ENCODE measurements around the gene DDIT4L. TPM values are rescaled to one million over a fixed set of nuclear protein-coding genes. Genes with fewer than 3 reads are reported as not detected.

DDIT4L gene
- polyA plus RNA-seq, 1 of the 3 experiments (the other 2 are of a cell fraction): 2.1 TPM

- no peak overlapping the region for H3K9ac ChIP-seq
- no peaks in the 10 kb centered on the region for H3F3A ChIP-seq (replicated peaks; ENCODE audit: insufficient read depth)
- no peak overlapping the region for H3K4me3 ChIP-seq (ENCODE audit: low read depth in 2 of 2, low read length in 1 of 2)
- no peak for TF ChIP-seq SMC3 (IDR thresholded peaks at IDR 0.05; ENCODE audit: low read depth, low read length)
- TF ChIP-seq, protein P1, sequence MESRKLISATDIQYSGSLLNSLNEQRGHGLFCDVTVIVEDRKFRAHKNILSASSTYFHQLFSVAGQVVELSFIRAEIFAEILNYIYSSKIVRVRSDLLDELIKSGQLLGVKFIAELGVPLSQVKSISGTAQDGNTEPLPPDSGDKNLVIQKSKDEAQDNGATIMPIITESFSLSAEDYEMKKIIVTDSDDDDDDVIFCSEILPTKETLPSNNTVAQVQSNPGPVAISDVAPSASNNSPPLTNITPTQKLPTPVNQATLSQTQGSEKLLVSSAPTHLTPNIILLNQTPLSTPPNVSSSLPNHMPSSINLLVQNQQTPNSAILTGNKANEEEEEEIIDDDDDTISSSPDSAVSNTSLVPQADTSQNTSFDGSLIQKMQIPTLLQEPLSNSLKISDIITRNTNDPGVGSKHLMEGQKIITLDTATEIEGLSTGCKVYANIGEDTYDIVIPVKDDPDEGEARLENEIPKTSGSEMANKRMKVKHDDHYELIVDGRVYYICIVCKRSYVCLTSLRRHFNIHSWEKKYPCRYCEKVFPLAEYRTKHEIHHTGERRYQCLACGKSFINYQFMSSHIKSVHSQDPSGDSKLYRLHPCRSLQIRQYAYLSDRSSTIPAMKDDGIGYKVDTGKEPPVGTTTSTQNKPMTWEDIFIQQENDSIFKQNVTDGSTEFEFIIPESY (IDR thresholded peaks at IDR 0.05; ENCODE audit: borderline replicate concordance, low read depth): no peak
- no peak for TF ChIP-seq NFIC (IDR thresholded peaks at IDR 0.05; ENCODE audit: borderline replicate concordance)
- TF ChIP-seq FOXM1 (IDR thresholded peaks at IDR 0.05; ENCODE audit: low read depth): no peak
- no peak for TF ChIP-seq CTCF (IDR thresholded peaks at IDR 0.05)
- no peak for TF ChIP-seq POLR2AphosphoS5 (IDR thresholded peaks at IDR 0.05; ENCODE audit: low read depth, low read length)
- no peak for TF ChIP-seq GATA2 (CRISPR knock-in tag; IDR thresholded peaks at IDR 0.05)
- TF ChIP-seq RXRA (IDR thresholded peaks at IDR 0.05; ENCODE audit: borderline replicate concordance, low read depth): no peak
- TF ChIP-seq EZH2phosphoT487 (IDR thresholded peaks at IDR 0.05; ENCODE audit: borderline replicate concordance, low read depth): no peak
- TF ChIP-seq REST (IDR thresholded peaks at IDR 0.05; ENCODE audit: low read depth, low read length): no peak
- no peak for TF ChIP-seq MXI1 (IDR thresholded peaks at IDR 0.05; ENCODE audit: low read depth, low read length)
- no peak for TF ChIP-seq MEF2A (IDR thresholded peaks at IDR 0.05; ENCODE audit: borderline replicate concordance, low read depth)
- TF ChIP-seq ELF1 (IDR thresholded peaks at IDR 0.05): no peak
- H3K4me1 ChIP-seq (ENCODE audit: control insufficient read depth in 1 of 2, insufficient read depth in 2 of 2, low read depth in 1 of 2, low read length in 1 of 2): no peaks in the 10 kb centered on the region
- no peaks in the 10 kb centered on the region for H3K9me2 ChIP-seq
- no peaks in the 10 kb centered on the region for H3K36me3 ChIP-seq (replicated peaks in 1 of 2; ENCODE audit: control insufficient read depth in 1 of 2, insufficient read depth in 2 of 2, low read length in 1 of 2)
- POLR2A ChIA-PET: no interaction called here
- H3K4me2 ChIP-seq: no peak overlapping the region
- CTCF ChIA-PET: no interaction called here
- DNase-seq: no peak
- H4K20me1 ChIP-seq (ENCODE audit: insufficient read depth): no peaks in the 10 kb centered on the region
- H3K27ac ChIP-seq (ENCODE audit: low read depth in 2 of 2, low read length in 1 of 2): no peak overlapping the region
- H3K9me3 ChIP-seq: no peaks in the 10 kb centered on the region; the same call in 1 of the 2 replicates
- no peaks in the 10 kb centered on the region for H3K79me2 ChIP-seq (ENCODE audit: insufficient read depth)
- no peak overlapping the region for H2AFZ ChIP-seq (ENCODE audit: low read depth)
- H3K27me3 ChIP-seq (ENCODE audit: insufficient read depth): no peaks in the 10 kb centered on the region
Observed at GRCh38 chr4:100224721-100225120, 34.5 kb upstream of the DDIT4L start.
